WI38 (cell line): ENCODE results near the gene DYNC1LI1.

Experiments used
- H3K4me3 ChIP-seq: 2 replicates; pipeline ENCODE4 v1.5.1; 2011; ENCODE audit warnings: low read depth, mild to moderate bottlenecking, control low read depth, low read length
- TF ChIP-seq, protein P1 (sequence below): IDR thresholded peaks from 2 replicates; pipeline ENCODE4 v1.5.1; 2012; ENCODE audit warnings: low read depth, mild to moderate bottlenecking, control low read depth, low read length

DYNC1LI1 gene

DNA sequence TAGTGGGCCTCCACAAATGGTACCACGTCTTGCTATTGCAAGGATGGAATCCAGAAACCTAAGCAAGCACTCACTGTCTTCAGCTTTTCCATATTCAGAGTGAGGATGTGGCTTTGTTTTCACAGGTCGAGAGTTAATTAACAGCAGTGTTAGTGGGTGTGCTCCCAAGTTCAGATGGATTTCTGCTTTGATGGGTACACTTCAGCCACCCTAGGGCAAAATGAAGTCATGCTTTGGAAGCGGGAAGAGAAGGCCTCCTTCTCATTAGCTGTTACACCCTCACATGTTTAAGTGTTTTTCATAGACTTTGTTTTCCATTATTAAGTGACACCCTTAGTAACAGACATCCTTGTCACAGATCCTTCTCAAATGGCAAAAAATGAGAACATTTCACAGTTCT, 36.3 kb upstream of the DYNC1LI1 start:
- H3K4me3 ChIP-seq: no peak overlapping the region
- TF ChIP-seq, protein P1, sequence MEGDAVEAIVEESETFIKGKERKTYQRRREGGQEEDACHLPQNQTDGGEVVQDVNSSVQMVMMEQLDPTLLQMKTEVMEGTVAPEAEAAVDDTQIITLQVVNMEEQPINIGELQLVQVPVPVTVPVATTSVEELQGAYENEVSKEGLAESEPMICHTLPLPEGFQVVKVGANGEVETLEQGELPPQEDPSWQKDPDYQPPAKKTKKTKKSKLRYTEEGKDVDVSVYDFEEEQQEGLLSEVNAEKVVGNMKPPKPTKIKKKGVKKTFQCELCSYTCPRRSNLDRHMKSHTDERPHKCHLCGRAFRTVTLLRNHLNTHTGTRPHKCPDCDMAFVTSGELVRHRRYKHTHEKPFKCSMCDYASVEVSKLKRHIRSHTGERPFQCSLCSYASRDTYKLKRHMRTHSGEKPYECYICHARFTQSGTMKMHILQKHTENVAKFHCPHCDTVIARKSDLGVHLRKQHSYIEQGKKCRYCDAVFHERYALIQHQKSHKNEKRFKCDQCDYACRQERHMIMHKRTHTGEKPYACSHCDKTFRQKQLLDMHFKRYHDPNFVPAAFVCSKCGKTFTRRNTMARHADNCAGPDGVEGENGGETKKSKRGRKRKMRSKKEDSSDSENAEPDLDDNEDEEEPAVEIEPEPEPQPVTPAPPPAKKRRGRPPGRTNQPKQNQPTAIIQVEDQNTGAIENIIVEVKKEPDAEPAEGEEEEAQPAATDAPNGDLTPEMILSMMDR: no peak

DNA sequence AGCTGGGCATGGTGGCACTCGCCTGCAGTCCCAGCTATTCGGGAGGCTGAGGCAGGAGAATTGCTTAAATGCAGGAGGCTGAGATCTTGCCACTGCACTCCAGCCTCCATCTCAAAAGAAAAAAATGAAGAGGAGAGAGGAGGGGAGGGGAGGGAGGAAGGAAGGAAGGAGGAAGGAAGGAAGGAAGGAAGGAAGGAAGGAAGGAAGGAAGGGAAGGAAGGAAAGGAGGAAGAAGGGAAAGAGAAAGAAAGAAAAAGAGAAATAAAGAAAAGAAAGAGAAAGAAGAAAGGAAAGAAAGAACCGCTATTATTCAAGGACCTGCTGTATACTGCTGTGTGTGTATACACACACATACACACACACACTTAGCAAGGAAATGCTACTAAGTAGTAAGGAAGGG, 35.6 kb upstream of the DYNC1LI1 start:
- no peak overlapping the region for H3K4me3 ChIP-seq
- TF ChIP-seq, protein P1: no peak

DNA sequence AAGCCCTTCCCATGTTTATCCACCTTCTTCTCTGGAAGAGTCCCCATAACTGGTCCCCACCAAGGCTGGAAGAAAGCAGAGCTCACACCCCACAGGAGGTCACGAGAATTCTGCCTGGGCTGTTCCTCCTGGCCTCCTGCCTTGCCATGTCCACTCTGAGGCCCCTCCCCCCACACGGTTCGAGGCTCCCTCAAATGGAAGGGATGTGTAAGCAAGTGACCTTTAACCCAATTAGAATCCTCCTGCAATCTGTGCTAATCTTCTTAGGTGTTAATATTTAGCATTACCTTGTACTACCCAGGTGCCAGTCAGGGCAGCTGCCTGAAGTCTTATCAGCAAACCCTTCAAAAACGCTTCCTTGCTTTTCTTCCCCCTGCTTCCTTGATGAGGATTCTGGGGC, 32.4 kb upstream of the DYNC1LI1 start:
- TF ChIP-seq, protein P1: no peak
- H3K4me3 ChIP-seq: no peak overlapping the region

DNA sequence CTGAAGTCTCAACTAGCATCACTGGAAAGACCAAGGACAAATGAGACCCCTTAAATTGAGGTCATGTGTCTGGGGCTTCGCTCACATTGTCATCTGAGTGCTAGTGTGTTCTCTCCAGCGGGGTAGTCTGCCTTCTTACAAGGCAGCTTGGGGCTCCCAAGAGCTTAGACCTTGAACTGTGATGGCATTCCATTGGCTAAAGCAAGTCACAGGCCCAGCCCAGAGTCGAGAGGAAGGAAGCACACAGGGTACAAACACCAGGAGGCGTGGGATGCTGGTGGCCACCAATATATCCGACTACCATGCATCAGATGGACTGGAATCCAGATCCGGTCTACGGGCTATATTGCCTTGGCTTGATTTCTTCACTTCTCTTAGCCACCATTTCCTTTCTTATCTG, 31.5 kb upstream of the DYNC1LI1 start:
- TF ChIP-seq, protein P1: no peak
- H3K4me3 ChIP-seq: no peak overlapping the region

DNA sequence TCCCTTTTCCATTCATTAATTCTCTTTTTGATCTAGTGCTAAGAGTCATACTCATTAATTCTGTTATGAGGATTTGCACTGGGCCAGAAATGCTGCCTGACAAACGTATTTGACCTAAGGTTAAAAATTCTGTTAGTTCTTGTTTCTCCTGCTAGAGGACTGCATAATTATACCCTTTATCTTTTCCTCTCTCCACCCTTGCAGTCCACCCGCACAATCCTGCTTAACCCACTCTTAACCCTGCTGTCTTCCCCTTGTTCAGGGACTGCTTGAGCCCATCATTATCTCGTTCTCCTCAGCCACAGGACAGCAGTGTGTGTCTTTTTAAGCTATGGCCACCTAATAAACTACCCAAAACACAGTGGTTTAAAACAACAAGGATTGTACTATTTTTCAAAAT, 31.1 kb upstream of the DYNC1LI1 start:
- TF ChIP-seq, protein P1: no peak
- H3K4me3 ChIP-seq: no peak overlapping the region

DNA sequence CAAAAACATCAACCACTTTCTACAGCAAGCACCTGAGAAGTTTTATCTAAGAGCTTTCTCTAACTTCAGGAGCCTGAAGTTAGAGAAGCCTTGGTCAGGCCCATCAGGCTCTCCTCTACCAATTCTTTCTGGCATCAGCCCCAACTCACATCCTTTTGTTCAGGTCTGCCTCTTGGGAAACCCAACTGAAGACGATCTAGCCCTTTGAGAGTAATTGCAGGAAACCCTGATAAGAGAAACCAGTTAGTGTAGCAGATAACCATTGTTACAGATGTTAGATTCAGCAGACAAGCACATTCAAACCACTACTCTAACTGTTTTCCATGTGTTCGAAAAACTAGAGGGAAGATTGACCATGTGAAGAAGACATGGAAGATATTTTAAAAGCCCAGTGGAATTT, 27.0 kb upstream of the DYNC1LI1 start:
- TF ChIP-seq, protein P1: no peak
- H3K4me3 ChIP-seq: no peak overlapping the region

DNA sequence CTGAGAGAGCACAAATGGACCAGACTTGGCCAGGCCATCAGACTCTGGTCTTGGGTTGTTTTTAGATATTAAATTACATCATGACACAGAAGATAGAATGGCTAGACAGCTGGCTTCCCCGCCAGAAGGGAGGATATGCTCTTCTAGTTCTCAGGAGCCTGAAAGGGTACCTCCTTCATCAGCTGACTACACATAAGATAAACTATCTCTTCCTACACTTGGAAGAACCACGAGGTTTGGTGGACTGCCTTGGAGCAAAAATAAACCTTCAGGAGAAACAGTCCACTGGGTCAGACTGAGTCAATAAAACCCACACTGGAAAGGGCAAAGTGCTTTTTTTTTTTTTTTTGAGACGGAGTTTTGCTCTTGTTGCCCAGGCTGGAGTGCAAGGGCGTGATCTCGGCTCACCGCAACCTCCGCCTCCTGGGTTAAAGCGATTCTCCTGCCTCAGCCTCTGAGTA, 26.3 kb upstream of the DYNC1LI1 start:
- H3K4me3 ChIP-seq: no peak overlapping the region
- TF ChIP-seq, protein P1: no peak
